ENCODE data around the gene ARID4B. TPM values are rescaled to one million over a fixed set of nuclear protein-coding genes. Genes with fewer than 3 reads are reported as not detected.

ARID4B gene
- polyA plus RNA-seq, 1 donor from 2014 or later, result 49.3 TPM

DNA sequence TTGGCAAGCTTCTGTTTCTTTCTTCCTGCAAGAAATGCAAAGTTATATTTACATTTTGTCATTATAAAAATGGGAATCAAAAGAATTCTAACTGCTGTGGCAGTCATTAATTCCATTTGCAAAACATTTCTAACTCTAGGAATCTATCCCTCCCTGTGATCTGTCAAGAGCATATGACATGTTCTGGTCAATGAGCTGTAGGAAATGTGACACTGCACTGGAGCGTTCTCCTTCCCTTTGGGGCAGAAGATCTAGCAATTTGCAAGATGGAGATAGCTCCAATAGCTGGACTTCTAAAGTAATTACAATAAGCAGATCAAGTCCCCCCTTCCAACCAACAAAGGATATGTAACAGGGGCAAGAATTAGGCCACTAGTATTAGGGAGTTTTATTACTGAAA lies 205.6 kb downstream of the ARID4B start:
- Histone ChIP-seq H2AFZ (ENCODE audit: low read depth, low read length) (no peak overlapping the region), H3K36me3 (ENCODE audit: insufficient read depth, low read length) (peaks cover 8% of the 10 kb centered on the region), H3K9ac (ENCODE audit: low read length) (no peak overlapping the region), H3K27ac (ENCODE audit: low read length) (no peak overlapping the region), H3K27me3 (ENCODE audit: insufficient read depth, low read depth, low read length) (no peaks in the 10 kb centered on the region), H3K9me3 (ENCODE audit: low read length) (no peaks in the 10 kb centered on the region), H3F3A (ENCODE audit: insufficient read depth, low read length, poor library complexity, severe bottlenecking) (no peaks in the 10 kb centered on the region), H3K9me2 (ENCODE audit: insufficient read depth, low read length) (no peaks in the 10 kb centered on the region), H4K20me1 (ENCODE audit: insufficient read depth) (no peaks in the 10 kb centered on the region), H3K4me2 (ENCODE audit: low read length) (no peak overlapping the region), H3K79me2 (replicated peaks; ENCODE audit: insufficient read depth, low read length) (peaks cover 69% of the 10 kb centered on the region), H3K4me3 (ENCODE audit: low read length) (no peak overlapping the region)
- no peak for TF ChIP-seq EZH2 (IDR thresholded peaks at IDR 0.05; ENCODE audit: borderline replicate concordance, insufficient read depth, low read length, poor library complexity, severe bottlenecking)
- no peak for TF ChIP-seq MXI1 (conservative IDR thresholded peaks at IDR 0.05; ENCODE audit: poor library complexity, severe bottlenecking)
- TF ChIP-seq SMC3 (conservative IDR thresholded peaks at IDR 0.05; ENCODE audit: poor library complexity), result no peak

Small RNAs within 50 kb of the gene (small RNA-seq; reads per million reads assigned to genes)
- 0 reads per million in 3 experiments for gene AL391994.1
- gene MIR4753, result 0 to 4.0 (median 0.77) reads per million in 3 experiments
- 462 to 1,182 (median 605) reads per million in 3 experiments for gene SNORA14B

Other genes starting within 250 kb of the ARID4B start
- gene TOMM20, start 199.3 kb downstream of the ARID4B start, polyA plus RNA-seq, result 170 and 175 TPM in 2 replicates
- 98.1 and 128 TPM in 2 replicates for gene RBM34, start 166.9 kb downstream of the ARID4B start, polyA plus RNA-seq
- 45.7 and 71.9 TPM in 2 replicates for gene GGPS1, start 391 bp upstream of the ARID4B start, polyA plus RNA-seq
- 59.0 and 72.9 TPM in 2 replicates for gene TBCE, start 39.2 kb upstream of the ARID4B start, polyA plus RNA-seq
- gene B3GALNT2, start 176.3 kb upstream of the ARID4B start, polyA plus RNA-seq, result 19.0 and 29.0 TPM in 2 replicates

Measured in neural cell (in vitro differentiated cells).